H1 (cell line): ENCODE results near the gene MICALL1. TPM values are rescaled to one million over a fixed set of nuclear protein-coding genes. Genes with fewer than 3 reads are reported as not detected.

ENCODE experiments used
- CTCF ChIA-PET: fragments of 300-600 bp; sonication (Branson Sonifier 250); formaldehyde crosslinking; loops from one replicate; lab custom pipeline; 2021; ENCODE audit not compliant: partially characterized antibody; lab: Charles Lee
- POLR2A ChIA-PET: fragments of 300-600 bp; sonication (Branson Sonifier 250); formaldehyde crosslinking; loops from one replicate; lab custom pipeline; 2021; ENCODE audit warnings: inconsistent platforms; ENCODE audit not compliant: partially characterized antibody; lab: Charles Lee
- DNase-seq, 2 experiments: peaks; one replicate each; pipeline versions ENCODE4 v3.0.0 to v3.0.0-alpha.2; 2010 to 2022; ENCODE audit warnings: low spot score in 2 of 2, low read depth in 1 of 2, mixed read lengths in 1 of 2
- FAIRE-seq: peaks from 2 replicates; lab custom pipeline; 2011; peaks lifted over from hg19 to GRCh38; lab: Jason Lieb, UNC
- H2AFZ ChIP-seq: 2 replicates; pipeline ENCODE4 v1.8.1; 2012; ENCODE audit warnings: low read length, inconsistent platforms
- H2AK5ac ChIP-seq: 2 replicates; pipeline ENCODE4 v1.6.1; 2013; ENCODE audit warnings: low read depth, low read length
- H2BK120ac ChIP-seq: replicated peaks from 2 replicates; pipeline ENCODE3; 2013; ENCODE audit warnings: low read depth, low read length, inconsistent platforms
- H2BK12ac ChIP-seq: 2 replicates; pipeline ENCODE4 v1.6.1; 2013; ENCODE audit warnings: low read depth, low read length
- H2BK15ac ChIP-seq: 2 replicates; pipeline ENCODE4 v1.6.1; 2013; ENCODE audit warnings: low read length
- H2BK20ac ChIP-seq: 2 replicates; pipeline ENCODE4 v1.6.1; 2013; ENCODE audit warnings: low read length
- H2BK5ac ChIP-seq: 2 replicates; pipeline ENCODE4 v1.6.1; 2013; ENCODE audit warnings: low read depth, low read length
- H3K14ac ChIP-seq: 2 replicates; pipeline ENCODE4 v1.6.1; 2013; ENCODE audit warnings: inconsistent platforms; ENCODE audit not compliant: insufficient read length
- H3K18ac ChIP-seq: 2 replicates; pipeline ENCODE4 v1.6.1; 2013; ENCODE audit warnings: low read length; ENCODE audit errors: extremely low read depth
- H3K23ac ChIP-seq: 2 replicates; pipeline ENCODE4 v1.6.1; 2013; ENCODE audit warnings: inconsistent platforms; ENCODE audit not compliant: insufficient read length
- H3K23me2 ChIP-seq: 2 replicates; pipeline ENCODE4 v1.6.1; 2013; ENCODE audit warnings: low read depth, low read length
- H3K27ac ChIP-seq: 2 replicates; pipeline ENCODE4 v1.6.1; 2011; ENCODE audit warnings: low read depth, low read length, inconsistent platforms
- H3K27me3 ChIP-seq, 4 experiments: replicated peaks in 1 of 4; 1 replicate in 1 of 4; 2 replicates in 3 of 4; pipeline versions ENCODE4 v1.6.1 to v1.8.1; 2011 to 2013; ENCODE audit warnings: low read length in 3 of 4, mild to moderate bottlenecking in 3 of 4, inconsistent platforms in 2 of 4, mixed read lengths in 2 of 4, moderate library complexity in 1 of 4; ENCODE audit not compliant: control insufficient read depth in 3 of 4, insufficient read depth in 3 of 4; ENCODE audit errors: extremely low read depth in 1 of 4
- H3K36me3 ChIP-seq, 4 experiments: 2 replicates each; pipeline versions ENCODE4 v1.6.1 to v1.8.1; 2011 to 2013; ENCODE audit warnings: mild to moderate bottlenecking in 4 of 4, low read length in 3 of 4, moderate library complexity in 2 of 4, control low read depth in 1 of 4, inconsistent platforms in 1 of 4; ENCODE audit not compliant: insufficient read depth in 4 of 4, control insufficient read depth in 2 of 4
- H3K4ac ChIP-seq: replicated peaks from 2 replicates; pipeline ENCODE3; 2013; ENCODE audit warnings: low read length, low read depth, mixed read lengths, inconsistent platforms; ENCODE audit not compliant: insufficient read length
- H3K4me1 ChIP-seq, 4 experiments: replicated peaks in 1 of 4; 1 replicate in 1 of 4; 2 replicates in 3 of 4; pipeline versions ENCODE4 v1.6.1 to v1.8.1; 2011 to 2013; ENCODE audit warnings: low read length in 3 of 4, inconsistent platforms in 2 of 4, mixed read lengths in 1 of 4; ENCODE audit not compliant: insufficient read depth in 4 of 4, control insufficient read depth in 3 of 4
- H3K4me2 ChIP-seq, 2 experiments: 2 replicates each; pipeline versions ENCODE4 v1.6.1 to v1.8.1; 2011 to 2013; ENCODE audit warnings: low read depth in 2 of 2, low read length in 2 of 2, control low read depth in 1 of 2, inconsistent platforms in 1 of 2, mild to moderate bottlenecking in 1 of 2; ENCODE audit not compliant: insufficient read depth in 1 of 2
- H3K4me3 ChIP-seq, 4 experiments: fragments of 200-600, 300-600 bp in 1 of 4; sonication (generic), shearing (Covaris generic), sonication (Bioruptor Twin) in 1 of 4; 2 replicates each; pipeline versions ENCODE4 v1.5.1 to v1.8.1; 2011 to 2016; ENCODE audit warnings: low read length in 4 of 4, low read depth in 3 of 4, control low read depth in 2 of 4, inconsistent platforms in 2 of 4, mild to moderate bottlenecking in 2 of 4, mixed read lengths in 1 of 4, moderate library complexity in 1 of 4; ENCODE audit not compliant: insufficient read depth in 2 of 4; ENCODE audit errors: extremely low read depth in 1 of 4
- H3K56ac ChIP-seq: replicated peaks from 2 replicates; pipeline ENCODE3; 2013; ENCODE audit warnings: low read depth, mild to moderate bottlenecking, mixed read lengths, low read length, inconsistent platforms; ENCODE audit not compliant: insufficient read length
- H3K79me1 ChIP-seq: 2 replicates; pipeline ENCODE4 v1.6.1; 2013; ENCODE audit warnings: low read depth, low read length, control low read depth
- H3K79me2 ChIP-seq, 2 experiments: 2 replicates each; pipeline versions ENCODE4 v1.6.1 to v1.8.1; 2012 to 2013; ENCODE audit warnings: low read length in 2 of 2, mild to moderate bottlenecking in 2 of 2, inconsistent platforms in 1 of 2; ENCODE audit not compliant: insufficient read depth in 2 of 2, control insufficient read depth in 1 of 2
- H3K9ac ChIP-seq, 4 experiments: replicated peaks in 1 of 4; 1 replicate in 1 of 4; 2 replicates in 3 of 4; pipeline versions ENCODE4 v1.6.1 to v1.8.1; 2011 to 2013; ENCODE audit warnings: low read depth in 3 of 4, low read length in 3 of 4, control low read depth in 2 of 4, mild to moderate bottlenecking in 2 of 4, moderate library complexity in 2 of 4, inconsistent platforms in 1 of 4; ENCODE audit errors: extremely low read depth in 1 of 4
- H3K9me3 ChIP-seq, 2 experiments: 2 replicates each; pipeline versions ENCODE4 v1.6.1 to v1.8.1; 2012 to 2013; ENCODE audit warnings: mild to moderate bottlenecking in 2 of 2, moderate library complexity in 2 of 2, control low read depth in 1 of 2, inconsistent platforms in 1 of 2, low read depth in 1 of 2, low read length in 1 of 2, mixed read lengths in 1 of 2; ENCODE audit not compliant: insufficient read depth in 2 of 2
- H4K20me1 ChIP-seq, 2 experiments: replicated peaks in 1 of 2; 2 replicates each; pipeline versions ENCODE3 to v1.8.1; 2011 to 2013; ENCODE audit warnings: inconsistent platforms in 2 of 2, low read length in 2 of 2, mild to moderate bottlenecking in 1 of 2; ENCODE audit not compliant: insufficient read depth in 2 of 2, control insufficient read depth in 1 of 2
- H4K5ac ChIP-seq: 2 replicates; pipeline ENCODE4 v1.6.1; 2013; ENCODE audit warnings: low read length, low read depth, mixed read lengths, inconsistent platforms; ENCODE audit not compliant: insufficient read length
- H4K8ac ChIP-seq: 2 replicates; pipeline ENCODE4 v1.8.0; 2013; ENCODE audit warnings: mild to moderate bottlenecking, moderate library complexity, low read length, inconsistent platforms; ENCODE audit not compliant: insufficient read depth; ENCODE audit errors: extremely low read depth
- H4K91ac ChIP-seq: replicated peaks from 2 replicates; pipeline ENCODE3; 2013; ENCODE audit warnings: low read length, mixed read lengths, inconsistent platforms; ENCODE audit not compliant: insufficient read length
- RBBP5 ChIP-seq: IDR thresholded peaks from 2 replicates; pipeline ENCODE4 v1.7.1; 2012; ENCODE audit warnings: low read depth, mild to moderate bottlenecking, inconsistent platforms, low read length, moderate library complexity, borderline replicate concordance
- WGBS, 2 experiments: shearing (Covaris generic) in 1 of 2; methylation state at CpG; one replicate each; pipeline versions ENCODE4 v1.1.6 to v1.1.7; 2013 to 2015; ENCODE audit warnings: low lambda C conversion rate in 2 of 2, mixed read lengths in 2 of 2, inconsistent platforms in 1 of 2, low coverage in 1 of 2, missing lambda C conversion rate in 1 of 2; ENCODE audit not compliant: insufficient replicate concordance in 2 of 2, insufficient coverage in 1 of 2, insufficient read length in 1 of 2; ENCODE audit errors: extremely low coverage in 1 of 2, missing lambda C conversion rate in 1 of 2; 5-methylcytosine and 5-hydroxymethylcytosine counted together
- long read RNA-seq, 2 experiments: library from RNA in 1 of 2; library from capped mRNA in 1 of 2; stranded (forward); transcript quantifications; one replicate each; pipeline ENCODE4 v2.0.0, GENCODE V29; 2021; ENCODE audit warnings: inconsistent platforms in 1 of 2
- polyA minus RNA-seq, 3 experiments: library from RNA; depleted of rRNA, polyadenylated mRNA; stranded (reverse); fragments of >200 nt; gene quantifications; 1 replicate in 2 of 3; 2 replicates in 1 of 3; pipeline ENCODE4 v1.2.3, GENCODE V29; 2011
- polyA plus RNA-seq, 7 experiments: library from polyadenylated mRNA; depleted of rRNA in 3 of 7; stranded (reverse) in 5 of 7; unstranded in 2 of 7; fragments of >200 nt in 5 of 7; fragments of 200-250 nt in 2 of 7; gene quantifications; 1 replicate in 5 of 7; 2 replicates in 1 of 7; 4 replicates in 1 of 7; pipeline versions ENCODE4 v1.2.1 to v1.2.3, GENCODE V29; 2011 to 2013; ENCODE audit warnings: missing spikeins in 2 of 7, mixed read lengths in 2 of 7
- total RNA-seq: library from RNA; stranded (reverse); fragmentation: NEBNext Ultra II Directional; extraction: Animal tissue kit (Norgen Biotek cat#: 25700); gene quantifications from 2 replicates; pipeline ENCODE4 v1.2.1, GENCODE V29; 2021
- TF ChIP-seq, protein P1 (sequence below): IDR thresholded peaks from 2 replicates; pipeline ENCODE4 v1.6.1; 2012; ENCODE audit warnings: inconsistent platforms

MICALL1 gene, protein sequence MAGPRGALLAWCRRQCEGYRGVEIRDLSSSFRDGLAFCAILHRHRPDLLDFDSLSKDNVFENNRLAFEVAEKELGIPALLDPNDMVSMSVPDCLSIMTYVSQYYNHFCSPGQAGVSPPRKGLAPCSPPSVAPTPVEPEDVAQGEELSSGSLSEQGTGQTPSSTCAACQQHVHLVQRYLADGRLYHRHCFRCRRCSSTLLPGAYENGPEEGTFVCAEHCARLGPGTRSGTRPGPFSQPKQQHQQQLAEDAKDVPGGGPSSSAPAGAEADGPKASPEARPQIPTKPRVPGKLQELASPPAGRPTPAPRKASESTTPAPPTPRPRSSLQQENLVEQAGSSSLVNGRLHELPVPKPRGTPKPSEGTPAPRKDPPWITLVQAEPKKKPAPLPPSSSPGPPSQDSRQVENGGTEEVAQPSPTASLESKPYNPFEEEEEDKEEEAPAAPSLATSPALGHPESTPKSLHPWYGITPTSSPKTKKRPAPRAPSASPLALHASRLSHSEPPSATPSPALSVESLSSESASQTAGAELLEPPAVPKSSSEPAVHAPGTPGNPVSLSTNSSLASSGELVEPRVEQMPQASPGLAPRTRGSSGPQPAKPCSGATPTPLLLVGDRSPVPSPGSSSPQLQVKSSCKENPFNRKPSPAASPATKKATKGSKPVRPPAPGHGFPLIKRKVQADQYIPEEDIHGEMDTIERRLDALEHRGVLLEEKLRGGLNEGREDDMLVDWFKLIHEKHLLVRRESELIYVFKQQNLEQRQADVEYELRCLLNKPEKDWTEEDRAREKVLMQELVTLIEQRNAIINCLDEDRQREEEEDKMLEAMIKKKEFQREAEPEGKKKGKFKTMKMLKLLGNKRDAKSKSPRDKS
- total RNA-seq (25.8 and 32.1 TPM in 2 replicates), polyA plus RNA-seq (2011; rRNA removed) (17.7 and 23.4 TPM in 2 replicates), polyA minus RNA-seq (2011; rRNA and poly(A)+ RNA removed) (19.8 and 22.6 TPM in 2 replicates)
- polyA plus RNA-seq (2011; cell fraction: cytosol; rRNA removed) = 14.9 TPM
- 22.0 TPM for polyA plus RNA-seq (2011; cell fraction: nucleus; rRNA removed)
- polyA plus RNA-seq (2012, experiment 1 of 2) = 15.6 to 22.2 TPM (median 20.4 TPM) in 4 replicates
- 17.6 TPM for polyA plus RNA-seq (2012, experiment 2 of 2)
- polyA plus RNA-seq (2013, experiment 1 of 2) = 14.6 TPM
- 15.0 TPM for polyA plus RNA-seq (2013, experiment 2 of 2)
- 31.2 TPM for polyA minus RNA-seq (2011; cell fraction: cytosol; rRNA and poly(A)+ RNA removed)
- 15.0 TPM for polyA minus RNA-seq (2011; cell fraction: nucleus; rRNA and poly(A)+ RNA removed)
- long read RNA-seq, experiment 1, partial matches to known transcripts = 21 of 28 reads
- long read RNA-seq, experiment 1, other reads (novel, unspliced or antisense) = 6 of 28 reads
- long read RNA-seq, experiment 2 = 0 reads

DNA sequence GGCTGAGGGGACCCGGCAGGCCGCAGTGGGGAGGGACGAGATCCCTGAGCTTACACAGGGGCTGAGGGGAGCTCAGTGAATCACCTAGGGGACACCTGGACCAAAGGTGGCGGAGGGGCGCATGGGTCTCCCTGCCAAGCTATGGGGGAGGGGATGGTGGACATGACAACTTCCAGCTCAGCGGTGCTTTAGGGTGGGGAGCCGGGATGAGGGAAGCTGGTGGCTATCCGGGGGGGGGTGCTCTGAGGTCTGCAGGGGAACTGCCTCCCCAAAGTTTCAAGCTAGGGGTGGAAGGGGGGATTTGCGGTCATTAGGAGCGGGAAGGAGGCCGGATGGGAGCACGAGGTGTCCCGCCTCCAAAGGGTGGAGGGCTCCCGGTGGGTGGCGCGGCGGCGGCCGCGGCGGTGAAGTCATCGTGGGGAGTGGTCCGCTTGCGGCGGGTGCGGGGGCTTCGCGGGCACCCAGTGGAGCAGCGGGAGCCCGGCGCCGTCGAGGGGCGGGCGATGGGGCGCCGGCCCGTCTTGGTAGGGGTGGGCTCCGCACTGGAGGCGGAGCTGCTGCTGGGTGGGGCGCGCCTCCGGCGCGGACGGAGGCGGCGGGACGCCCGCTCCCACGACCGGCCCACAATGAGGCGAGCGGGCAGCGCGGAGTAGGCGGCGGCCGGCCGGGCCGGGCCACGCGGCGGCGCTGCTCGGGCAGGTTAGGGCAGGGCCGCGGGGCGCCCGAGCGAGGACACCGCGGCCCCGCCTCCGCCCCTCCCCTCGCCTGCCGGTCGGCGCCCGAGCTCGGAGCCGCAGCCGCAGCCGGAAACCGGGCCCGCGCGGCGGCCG lies at the start of gene MICALL1:
Gene MICALL1 (plus strand): TSS at position 764 of the 830 bp plus-strand sequence. CDS start 126 bp downstream, outside the sequence.
- DNase-seq = peak in 1 of 2 experiments; percentile 84
- Histone ChIP-seq H2BK12ac (peak within 1 kb of the TSS; percentile 68; the same call in 1 of the 2 replicates), H3K18ac (peak within 1 kb of the TSS; percentile 60), H3K14ac (no peak within 1 kb of the TSS), H3K4me3 (peak within 1 kb of the TSS; percentile 45 to 74 (median 59)), H3K79me1 (peaks cover 9% of the 10 kb centered on the region), H3K27ac (peak within 1 kb of the TSS; percentile 56; the same call in 1 of the 2 replicates), H4K5ac (peak within 1 kb of the TSS; percentile 62), H3K23me2 (peaks cover 9% of the 10 kb centered on the region; the same call in 1 of the 2 replicates), H3K9ac (peak within 1 kb of the TSS; percentile 29 to 95 (median 57); a peak in 6 of 7 replicates), H2BK5ac (peak within 1 kb of the TSS; percentile 73; the same call in 1 of the 2 replicates), H2BK20ac (no peak within 1 kb of the TSS; the same call in 1 of the 2 replicates), H3K36me3 (no peaks in the 10 kb centered on the region), H2BK15ac (peak within 1 kb of the TSS; percentile 5), H3K23ac (no peak within 1 kb of the TSS), H2AK5ac (peak within 1 kb of the TSS; percentile 88; the same call in 1 of the 2 replicates), H3K4me2 (peak within 1 kb of the TSS; percentile 67 to 73), H2BK120ac (peak within 1 kb of the TSS; percentile 52), H3K56ac (peak within 1 kb of the TSS; percentile 86), H3K4ac (peak within 1 kb of the TSS; percentile 65), H4K8ac (peak within 1 kb of the TSS; percentile 82), H3K79me2 (peaks cover 0 to 12% of the 10 kb centered on the region in 2 experiments; a peak in 1 of 4 replicates), H3K4me1 (peaks cover 0 to 22% (median 16%) of the 10 kb centered on the region in 4 experiments; a peak in 6 of 7 replicates), H2AFZ (no peak within 1 kb of the TSS), H3K27me3 (no peaks in the 10 kb centered on the region), H3K9me3 (no peaks in the 10 kb centered on the region), H4K20me1 (peaks cover 0 to 4% of the 10 kb centered on the region in 2 experiments), H4K91ac (peak within 1 kb of the TSS; percentile 86)
- CTCF ChIA-PET = interaction anchor here (0.9 to 2.7 kb wide), 17 partner anchors 9 to 88 kb away, joined by 3 to 22 read pairs (median 4); partner anchors contain the start of genes C22orf23 and POLR2F
- WGBS, 2 experiments = 10% methylated on average over 36 of the region's 90 CpGs; no CpG with 5 or more reads in 1 of the 2 experiments
- POLR2A ChIA-PET = interaction anchor here (0.6 to 8.7 kb wide), 21 partner anchors 8 to 182 kb away, joined by 3 to 150 read pairs (median 4); partner anchors contain the start of gene ANKRD54
- no peak for FAIRE-seq
- TF ChIP-seq RBBP5 = peak; percentile 30; the same call in 1 of the 2 replicates
- TF ChIP-seq, protein P1, sequence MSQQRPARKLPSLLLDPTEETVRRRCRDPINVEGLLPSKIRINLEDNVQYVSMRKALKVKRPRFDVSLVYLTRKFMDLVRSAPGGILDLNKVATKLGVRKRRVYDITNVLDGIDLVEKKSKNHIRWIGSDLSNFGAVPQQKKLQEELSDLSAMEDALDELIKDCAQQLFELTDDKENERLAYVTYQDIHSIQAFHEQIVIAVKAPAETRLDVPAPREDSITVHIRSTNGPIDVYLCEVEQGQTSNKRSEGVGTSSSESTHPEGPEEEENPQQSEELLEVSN = peak; percentile 86
